HG03097 (cell line): ENCODE results near the gene MISP3.

Experiments
- ATAC-seq: cut with Tn5 transposase; IDR thresholded peaks from one replicate; pipeline ENCODE4 v1.9.1; 2021; ENCODE audit not compliant: unreplicated experiment, low FRiP score

The MISP3 gene

DNA sequence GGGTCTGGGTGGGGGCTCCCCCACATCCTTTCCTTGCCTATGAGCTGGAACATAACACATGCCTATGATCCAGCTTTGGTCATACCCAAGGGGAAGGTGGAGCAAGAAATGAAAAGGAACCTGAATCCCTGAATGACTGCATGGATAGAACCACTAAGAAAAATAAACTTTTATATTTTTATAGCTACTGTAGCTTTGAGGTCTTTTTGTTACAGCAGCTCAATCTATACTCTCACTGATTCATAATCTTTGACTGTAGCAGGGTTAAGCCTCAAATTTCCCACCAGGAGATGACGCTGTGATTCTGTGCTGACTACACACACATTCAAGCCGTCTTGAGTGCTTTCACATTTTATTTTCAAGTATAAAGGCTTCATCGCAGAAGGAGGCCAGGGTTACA, 19.6 kb upstream of the MISP3 start:
- ATAC-seq, result no peak

DNA sequence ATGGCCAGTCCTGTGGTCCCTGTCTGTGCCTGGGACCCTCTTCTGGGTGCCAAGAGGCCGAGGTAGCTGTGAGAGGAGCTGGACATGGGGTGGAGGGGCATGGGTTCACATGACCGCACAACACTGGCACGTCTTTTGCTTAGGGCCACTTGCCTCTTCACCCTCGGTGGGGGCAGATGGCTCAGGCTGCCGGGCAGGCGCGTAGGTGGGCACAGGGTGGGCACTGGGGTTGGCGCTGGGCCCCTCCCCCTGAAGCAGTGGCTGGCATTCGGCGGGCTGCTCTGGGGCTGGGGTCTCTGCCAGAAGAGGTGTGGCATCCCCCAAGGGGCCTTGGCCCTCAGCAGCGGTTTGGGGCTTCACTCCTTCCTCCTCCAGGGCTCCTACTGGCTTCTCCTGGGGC, 19.1 kb upstream of the MISP3 start:
- no peak for ATAC-seq

DNA sequence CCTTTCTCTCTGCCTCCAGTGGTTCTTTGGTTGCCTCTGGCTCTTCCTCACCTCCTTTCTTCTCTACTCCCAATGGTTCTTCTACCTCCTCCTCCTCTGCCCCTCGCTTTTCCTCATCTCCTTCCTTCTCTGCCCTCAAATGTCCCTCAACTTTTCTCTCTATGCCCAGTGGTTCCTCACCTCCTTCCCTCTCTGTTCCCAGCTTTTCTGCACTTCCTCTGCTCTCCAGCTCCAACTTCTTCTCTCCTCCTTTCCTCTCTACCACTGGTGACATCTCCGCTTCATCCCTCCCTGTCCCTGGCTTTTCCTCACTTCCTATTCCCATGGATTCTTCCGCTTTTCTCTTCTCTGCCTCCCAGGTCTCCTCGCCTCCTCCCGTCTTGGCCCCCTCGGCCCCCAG, 18.5 kb upstream of the MISP3 start:
- ATAC-seq, result no peak

DNA sequence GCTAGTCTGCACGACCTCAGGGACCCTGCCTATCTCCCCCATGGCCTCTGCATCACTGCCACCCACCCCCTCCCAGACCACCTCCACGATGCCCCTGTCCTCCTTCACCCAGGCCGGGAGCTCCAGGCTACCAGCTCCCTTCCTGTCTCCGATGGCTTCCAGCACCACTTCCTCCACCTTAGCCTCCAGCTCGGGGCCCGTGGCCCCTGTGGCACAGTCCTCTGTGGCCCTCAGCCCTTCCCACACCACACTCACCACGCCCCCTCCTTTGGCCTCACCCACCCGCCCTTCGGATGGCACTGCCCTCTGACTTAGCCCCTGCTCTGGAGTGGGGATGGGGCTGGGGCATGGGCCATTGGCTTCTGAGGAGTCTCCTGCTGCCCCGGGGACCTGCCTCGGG, 17.9 kb upstream of the MISP3 start:
- no peak for ATAC-seq

DNA sequence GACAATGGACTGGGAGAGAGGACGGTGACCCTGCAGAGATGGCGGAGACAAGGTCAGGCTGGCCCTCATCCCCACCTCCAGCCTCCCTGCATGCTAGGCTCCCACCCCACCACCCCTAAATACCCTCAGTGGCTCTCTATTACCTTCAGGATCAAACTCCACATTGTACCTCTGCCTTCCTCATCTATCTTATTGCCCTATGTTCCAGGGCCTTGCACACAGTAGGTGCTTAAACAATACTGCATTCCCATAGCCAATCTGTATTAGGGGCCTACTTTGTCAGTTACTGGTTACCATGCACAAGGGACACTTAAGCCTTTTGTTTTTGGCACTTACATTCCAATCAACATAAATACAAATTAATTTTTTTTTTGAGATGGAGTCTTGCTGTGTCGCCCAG, 17.2 kb upstream of the MISP3 start:
- ATAC-seq, result no peak

DNA sequence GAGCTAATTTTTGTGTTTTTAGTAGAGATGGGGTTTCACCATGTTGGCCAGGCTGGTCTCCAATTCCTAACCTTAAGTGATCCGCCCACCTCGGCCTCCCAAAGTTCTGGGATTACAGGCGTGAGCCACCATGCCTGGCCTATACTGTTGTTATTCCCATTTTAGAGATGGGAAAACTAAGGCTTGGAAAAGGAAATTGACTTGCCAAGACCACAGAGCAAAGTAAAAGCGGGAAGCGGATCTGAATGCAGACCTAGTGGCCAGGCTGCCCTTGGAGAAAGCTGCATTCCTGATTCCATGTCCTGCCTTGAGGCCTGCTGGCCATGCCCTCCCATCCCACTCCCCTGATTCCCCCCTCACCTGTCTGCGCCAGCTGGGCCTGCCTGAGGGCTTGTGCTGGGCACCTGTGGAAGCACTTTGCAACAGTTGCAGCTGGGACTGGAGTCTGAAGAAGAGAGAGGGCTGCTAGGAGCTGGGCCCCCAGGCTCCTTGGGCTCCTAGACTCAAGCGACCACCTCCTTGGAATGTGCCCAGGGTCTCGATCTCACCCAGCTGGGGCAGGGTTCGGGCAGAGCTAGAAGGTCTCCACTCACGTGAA, 16.4 kb upstream of the MISP3 start:
- no peak for ATAC-seq

DNA sequence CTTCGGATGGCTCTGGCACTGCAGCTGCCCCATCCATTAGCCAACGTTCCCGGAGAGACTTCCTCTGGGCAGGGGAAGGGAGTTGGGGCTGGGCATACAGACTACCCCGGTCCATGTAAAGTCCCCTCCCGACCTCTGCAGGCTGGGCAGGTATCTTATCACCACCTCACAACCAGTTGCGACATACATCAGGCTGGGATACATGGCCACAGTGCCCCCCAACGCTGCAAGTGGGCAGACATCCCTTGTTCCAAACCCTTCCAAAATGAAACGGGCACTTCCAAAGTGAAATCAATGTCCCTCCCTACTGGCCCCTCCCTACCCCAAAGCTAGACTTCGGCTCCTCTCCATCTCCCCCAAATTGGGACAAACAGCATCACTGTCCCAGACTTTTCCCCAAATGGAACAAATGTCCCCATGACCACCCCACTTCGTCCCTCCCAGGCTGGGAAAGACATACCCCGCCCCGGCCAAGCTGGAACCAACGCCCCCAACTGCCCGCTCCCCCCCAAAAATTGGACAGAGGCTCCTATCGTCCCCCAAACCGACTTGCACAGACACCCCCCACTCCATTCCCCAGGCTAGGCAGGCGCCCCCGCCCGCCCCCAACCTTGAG, 15.7 kb upstream of the MISP3 start:
- no peak for ATAC-seq

DNA sequence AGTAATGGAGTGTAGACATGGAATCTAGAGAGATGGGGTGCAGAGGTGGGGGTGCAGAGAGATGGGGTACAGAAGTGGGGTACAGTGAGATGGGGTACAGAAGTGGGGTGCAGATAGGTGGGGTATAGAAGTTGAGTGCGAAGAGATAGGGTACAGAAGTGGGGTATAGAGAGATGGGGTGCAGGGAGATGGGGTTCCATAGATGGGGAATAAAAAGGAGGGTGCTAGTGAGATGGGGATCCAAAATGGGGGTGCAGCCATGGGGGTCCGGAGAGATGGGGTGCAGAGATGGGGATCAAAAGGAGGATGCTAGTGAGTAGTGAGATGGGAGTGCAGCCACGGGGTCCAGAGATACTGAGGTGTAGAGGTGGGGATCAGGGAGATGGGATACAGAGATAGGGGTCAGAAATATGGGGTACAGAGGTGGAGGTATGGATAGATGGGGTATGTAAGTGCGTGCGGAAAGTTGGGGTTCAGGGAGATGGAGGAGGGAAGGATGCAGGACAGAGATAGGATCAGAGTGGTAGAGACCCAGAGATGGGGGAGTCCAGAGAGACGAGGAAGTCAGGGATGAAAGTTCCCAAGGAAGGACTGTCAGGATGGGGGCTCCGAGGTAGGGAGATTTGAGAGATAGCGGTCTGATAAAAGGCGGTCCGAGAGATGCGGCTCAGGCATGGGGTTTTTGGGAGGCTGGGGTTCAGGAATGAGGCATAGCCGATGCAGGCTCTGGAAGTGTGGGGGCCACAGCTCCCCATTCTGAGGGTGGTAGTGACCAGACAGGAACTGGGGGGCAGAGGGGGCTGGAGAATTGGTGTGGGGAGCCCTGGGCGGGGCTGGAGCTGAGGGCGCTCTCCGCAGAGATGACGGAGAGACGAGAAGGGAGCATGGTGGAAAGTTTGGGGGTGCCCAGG, 14.1 kb upstream of the MISP3 start:
- ATAC-seq, result no peak

DNA sequence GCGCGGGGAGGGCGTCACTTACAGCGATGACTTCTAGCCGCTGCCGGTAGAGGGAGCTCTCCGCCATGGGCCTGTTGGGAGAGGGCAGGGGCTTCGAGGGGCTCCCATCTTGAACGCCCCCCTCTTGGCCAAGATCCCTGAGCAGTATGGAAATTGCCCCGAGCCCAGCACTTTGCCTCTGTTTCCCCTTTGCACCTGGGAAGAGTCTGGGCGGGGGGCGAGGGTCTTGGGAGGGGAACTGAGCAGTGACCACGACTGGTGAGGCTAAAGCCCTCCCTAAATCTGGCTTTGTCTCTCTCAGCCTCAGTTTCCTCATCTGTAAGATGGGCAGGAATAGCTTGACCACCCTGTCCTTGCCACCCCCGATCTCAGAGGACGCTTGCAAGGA, 13.5 kb upstream of the MISP3 start:
- ATAC-seq, result no peak

DNA sequence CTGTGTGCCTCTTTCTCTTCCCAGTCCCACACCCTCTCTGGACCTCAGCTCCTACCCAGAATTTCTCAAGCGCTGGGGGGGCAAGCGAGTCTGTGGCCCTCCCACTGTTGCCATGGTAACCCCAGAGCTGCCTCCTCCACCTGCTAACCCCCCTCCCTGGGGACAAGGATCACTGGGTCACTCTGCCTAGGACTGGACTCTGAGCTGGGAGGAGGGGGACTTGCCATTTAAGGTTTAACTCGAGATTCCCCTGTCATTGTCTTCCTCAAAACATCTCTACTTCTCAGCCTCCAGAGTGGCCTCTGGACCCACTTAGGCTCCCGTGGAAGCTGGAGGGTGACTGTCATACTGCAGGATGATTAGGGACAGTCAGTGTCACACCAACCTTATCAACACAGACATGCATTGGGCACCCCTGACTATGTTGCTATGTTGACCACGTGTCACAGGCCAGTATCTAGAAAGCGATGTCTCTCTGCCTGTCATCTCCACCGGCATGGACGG, 12.9 kb upstream of the MISP3 start:
- ATAC-seq, result no peak

DNA sequence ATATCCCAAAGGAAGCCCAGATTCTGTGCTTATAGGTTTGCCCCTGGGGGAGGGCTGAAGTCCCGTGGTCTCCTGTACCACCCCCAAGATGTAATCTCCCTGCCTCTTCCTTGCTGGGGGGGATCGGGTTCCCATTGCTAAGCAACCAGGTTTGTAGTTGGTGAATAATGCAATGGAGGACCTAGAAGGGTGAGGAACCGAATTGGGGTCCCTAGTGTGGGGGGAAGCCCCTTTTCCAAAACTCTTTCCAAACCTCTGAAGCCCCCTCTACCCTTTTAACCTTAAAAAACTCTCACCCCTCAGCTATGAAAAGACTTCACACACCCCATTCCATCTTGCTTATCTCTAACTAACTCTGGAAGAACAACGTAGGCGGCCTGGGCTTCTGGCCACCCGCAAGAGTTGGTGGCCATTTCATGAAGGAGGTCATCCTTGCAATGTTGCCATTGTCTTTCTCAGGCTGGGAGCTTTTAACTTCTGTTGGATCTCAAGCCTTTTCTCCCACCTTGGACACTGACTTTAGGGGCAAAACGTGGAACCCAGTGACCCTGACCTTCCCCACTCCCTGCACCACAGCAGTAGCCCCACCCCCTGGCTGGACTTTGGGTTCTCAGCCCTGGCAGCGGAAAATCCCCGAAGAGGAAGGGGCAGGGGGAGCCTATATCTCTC, 11.4 kb upstream of the MISP3 start:
- no peak for ATAC-seq

DNA sequence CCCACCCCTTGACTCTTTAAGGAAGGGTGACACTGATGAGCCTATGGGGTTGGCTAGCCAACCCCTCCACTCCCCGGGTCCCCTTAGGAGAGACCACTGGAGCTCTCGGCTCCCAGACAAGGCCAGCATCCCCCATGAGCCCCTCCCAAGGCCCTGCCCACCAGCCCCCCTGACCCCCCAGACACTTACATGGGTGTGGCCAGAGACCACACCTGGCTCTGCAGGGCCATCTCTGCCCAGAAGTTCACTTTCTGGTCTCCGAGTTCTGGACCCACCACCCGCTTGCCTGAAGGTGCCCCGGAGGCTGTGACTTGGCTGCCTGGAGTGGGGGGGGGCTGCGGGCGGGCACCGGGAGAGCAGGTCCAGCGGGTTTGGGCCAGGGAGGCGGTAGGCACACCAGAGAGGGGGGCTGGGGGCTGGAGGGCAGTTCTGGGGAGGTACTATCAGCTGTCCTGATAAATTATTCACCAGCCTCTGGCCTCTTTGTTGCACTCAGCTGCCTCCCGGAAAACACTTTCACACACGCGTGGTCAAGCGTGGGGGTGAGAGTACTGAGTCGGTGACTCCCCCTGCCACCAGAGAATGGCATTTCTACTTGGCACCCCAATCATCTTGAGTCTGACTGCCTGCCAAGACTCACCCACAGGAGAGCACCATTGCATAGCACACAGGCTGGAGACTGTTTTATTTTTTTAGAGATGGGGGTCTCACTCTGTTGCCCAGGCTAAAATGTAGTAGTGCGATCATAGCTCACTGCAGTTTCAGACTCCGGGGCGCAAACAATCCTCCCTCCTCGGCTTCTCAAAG, 10.6 kb upstream of the MISP3 start, which contains the start of gene PALM3:
Gene PALM3, minus strand, starts transcription at position 326 of the 807 bp plus-strand sequence. Its CDS starts 96 bp downstream, at position 230.
- no peak for ATAC-seq

DNA sequence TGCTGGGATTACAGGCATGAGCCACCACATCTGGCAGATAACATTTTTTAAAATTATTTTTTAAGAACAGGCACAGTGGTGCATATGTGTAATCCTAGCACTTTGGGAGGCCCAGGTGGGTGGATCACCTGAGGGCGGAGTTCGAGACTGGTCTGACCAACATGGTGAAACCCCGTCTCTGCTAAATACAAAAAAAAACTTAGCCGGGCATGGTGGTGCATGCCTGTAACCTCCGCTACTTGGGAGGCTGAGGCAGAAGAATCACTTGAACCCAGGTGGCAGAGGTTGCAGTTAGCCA, 10.1 kb upstream of the MISP3 start:
- no peak for ATAC-seq

DNA sequence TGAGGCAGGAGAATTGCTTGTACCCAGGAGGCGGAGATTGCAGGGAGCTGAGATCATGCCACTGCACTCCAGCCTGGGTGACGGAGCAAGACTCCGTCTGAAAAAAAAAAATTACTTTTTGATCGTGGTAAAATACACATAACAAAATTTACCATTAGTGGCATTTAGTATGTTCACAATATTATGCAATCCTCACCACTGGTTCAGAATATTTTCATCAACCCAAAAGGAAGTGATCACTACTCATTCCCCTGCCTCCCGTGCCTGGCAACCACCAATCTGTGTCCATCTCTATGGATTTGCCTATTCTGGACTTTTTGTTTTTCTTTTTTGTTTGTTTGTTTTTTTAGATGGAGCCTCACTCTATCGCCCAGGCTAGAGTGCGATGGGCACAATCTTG, 9.5 kb upstream of the MISP3 start:
- no peak for ATAC-seq

DNA sequence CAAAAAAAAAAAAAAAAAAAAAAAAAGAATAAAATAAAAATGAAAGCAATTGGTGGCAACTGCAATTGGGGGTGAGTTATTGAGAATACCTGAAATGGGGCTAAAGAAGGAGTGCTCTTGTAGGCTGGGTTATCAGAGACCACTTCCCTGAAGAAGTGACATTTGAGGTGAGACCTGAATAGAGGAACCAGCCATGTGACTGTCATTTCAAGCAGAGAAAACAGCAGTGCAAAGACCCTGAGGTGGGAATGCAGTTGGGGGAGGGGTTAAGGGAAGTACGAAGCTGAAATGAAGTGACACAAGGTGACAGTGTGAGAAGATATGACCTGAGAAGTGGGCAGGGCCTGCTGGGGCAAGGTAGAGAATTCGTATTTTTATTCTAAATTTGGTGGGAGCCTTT, 6.5 kb upstream of the MISP3 start:
- no peak for ATAC-seq

DNA sequence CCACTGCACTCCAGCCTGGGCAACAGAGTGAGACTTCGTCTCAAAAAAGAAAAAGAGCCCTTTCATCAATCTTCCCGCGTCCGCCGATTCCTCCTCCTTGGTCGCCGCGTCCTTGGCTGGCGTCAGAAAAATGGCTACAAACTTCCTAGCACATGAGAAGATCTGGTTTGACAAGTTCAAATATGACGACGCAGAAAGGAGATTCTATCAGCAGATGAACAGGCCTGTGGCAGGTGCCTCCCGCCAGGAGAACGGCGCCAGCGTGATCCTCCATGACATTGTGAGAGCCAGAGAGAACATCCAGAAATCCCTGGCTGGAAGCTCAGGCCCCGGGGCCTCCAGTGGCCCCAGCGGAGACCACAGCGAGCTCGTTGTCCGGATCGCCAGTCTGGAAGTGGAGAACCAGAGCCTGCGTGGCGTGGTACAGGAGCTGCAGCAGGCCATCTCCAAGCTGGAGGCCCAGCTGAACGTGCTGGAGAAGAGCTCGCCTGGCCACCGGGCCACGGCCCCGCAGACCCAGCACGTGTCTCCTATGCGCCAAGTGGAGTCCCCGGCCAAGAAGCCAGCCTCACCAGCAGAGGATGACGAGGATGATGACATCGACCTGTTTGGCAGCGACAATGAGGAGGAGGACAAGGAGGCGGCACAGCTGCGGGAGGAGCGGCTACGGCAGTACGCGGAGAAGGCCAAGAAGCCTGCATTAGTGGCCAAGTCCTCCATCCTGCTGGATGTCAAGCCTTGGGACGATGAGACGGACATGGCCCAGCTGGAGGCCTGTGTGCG, 2.1 kb upstream of the MISP3 start:
- no peak for ATAC-seq

DNA sequence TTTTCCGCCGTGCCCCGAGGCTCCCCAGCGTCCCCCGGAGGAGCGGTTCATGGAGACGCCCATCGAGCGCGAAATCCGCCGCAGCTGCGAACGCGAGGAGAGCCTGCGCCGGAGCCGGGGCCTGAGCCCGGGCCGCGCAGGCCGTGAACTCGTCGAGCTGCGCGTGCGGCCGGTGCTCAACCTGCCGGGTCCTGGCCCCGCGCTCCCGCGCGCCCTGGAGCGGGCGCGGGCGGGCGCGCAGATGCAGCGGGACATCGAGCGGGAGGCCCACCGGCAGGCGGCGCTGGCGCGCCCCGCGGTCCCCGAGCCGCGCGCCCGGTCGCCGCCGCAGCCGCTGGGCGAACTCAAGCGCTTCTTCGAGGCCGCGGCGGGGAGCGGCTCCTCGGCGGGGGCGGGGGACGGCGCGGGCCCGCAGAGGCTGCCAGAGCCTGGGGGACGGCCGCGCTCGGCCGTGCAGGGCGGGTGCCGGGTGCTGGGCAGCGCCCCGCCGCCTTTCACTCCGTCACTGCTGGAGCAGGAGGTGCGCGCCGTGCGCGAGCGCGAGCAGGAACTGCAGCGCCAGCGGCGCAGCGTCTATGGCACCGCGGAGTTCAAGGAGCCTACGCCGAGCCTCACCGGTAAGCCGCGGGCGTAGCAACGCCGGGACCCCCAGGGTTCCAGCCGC, 807 bp downstream of the MISP3 start:
- peak; percentile 57 for ATAC-seq

DNA sequence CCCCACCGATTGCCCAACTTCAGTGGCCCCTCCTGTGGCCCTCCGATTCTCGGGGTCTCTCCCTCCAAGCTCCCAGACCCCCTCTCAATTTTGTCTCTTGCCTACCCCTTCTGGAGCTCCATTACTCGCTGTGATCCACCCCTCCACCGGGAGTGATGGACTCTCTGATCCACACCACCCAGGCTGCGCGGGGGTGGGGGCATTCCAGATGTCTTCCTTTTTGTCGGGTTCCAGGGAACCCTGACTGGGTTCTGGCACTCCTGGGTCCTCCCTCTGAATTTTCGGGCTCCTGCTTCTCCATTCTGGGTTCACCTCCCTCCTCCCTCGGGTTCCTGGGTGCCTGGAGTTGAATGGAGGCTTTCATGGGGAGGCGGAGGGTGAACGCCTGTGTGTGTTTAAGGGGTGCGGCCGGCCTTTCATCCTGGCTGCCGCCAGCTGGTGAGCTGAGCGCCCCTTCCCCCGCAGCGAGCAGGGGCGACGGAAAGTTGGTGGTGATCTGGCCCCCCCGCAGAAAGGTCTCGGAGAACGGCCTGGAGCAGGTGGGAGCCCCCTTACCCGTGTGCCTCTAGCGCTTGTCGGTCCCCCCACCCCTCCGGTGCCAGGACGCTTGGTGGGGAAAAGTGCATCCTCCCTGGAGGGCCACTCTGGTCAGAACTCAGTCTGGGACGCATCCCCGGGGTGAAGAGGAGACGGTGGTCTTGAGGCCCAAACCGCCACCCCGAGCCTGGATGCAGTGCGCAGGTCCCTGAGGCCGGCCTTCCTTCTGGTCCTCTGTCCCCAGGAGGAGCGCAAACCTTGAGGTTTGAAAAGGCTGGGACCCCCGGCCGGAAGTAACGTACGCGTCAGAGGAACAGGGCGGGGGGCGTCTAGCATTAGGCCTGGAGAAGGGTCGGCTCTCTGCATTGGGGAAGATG, 1.6 kb downstream of the MISP3 start:
- no peak for ATAC-seq
